HG03460 (cell line): ENCODE results near the gene LRFN5.
"Not testable (repeated sequence)": the region's sequence is repeated elsewhere in the genome, so short reads cannot be mapped to it uniquely, and the experiment has no call there.

ENCODE experiments used
- ATAC-seq: cut with Tn5 transposase; IDR thresholded peaks from one replicate; pipeline ENCODE4 v1.9.1; 2021; ENCODE audit not compliant: unreplicated experiment

The LRFN5 gene

DNA sequence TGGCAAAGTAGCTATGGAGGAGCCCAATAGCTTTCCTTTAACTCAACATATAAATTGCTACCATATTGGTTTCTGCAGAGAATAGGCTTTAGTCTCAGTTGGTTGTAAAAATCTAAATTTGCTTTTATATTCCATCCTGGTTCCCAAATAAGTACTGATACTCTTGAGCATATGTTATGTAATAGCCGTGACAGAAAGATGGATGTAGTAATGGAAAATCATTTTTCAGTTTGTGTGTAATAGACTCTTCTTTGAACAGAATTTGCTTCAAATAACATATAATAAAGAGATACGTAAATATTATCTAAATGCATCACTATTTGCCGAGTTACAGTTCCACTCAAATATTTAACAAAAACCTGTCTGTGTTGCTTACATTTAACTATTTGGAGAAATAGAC, 271.6 kb downstream of the LRFN5 start:
- no peak for ATAC-seq

DNA sequence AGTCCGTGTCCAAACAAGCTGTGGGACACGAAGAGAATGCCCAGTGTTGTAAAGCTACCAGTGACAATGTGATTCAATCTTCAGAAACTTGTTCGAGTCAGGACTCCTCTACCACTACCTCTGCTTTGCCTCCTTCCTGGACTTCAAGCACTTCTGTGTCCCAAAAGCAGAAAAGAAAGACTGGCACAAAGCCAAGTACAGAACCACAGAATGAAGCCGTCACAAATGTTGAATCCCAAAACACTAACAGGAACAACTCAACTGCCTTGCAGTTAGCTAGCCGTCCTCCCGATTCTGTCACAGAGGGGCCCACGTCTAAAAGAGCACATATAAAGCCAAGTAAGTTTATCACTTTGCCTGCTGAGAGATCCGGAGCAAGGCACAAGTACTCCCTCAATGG, 284.9 kb downstream of the LRFN5 start:
- no peak for ATAC-seq

DNA sequence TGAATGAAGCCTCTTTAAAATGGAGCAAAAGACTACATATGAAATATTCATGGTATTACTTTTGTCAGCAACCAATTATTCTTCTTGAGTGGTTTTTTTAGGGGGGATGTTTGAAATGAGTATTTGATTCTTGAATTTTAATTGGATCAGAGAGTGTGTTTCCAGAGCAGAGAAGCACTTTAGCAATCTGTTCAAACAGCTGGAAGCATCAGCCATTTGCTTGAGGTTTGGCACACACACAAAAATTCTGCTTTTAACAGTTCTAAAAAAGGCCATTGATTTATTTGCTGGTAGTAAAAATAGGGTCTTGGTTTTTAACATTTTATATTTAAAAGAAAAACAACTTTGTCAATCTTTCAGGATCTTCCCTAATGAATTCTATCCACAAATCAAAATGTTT, 292.7 kb downstream of the LRFN5 start:
- no peak for ATAC-seq

DNA sequence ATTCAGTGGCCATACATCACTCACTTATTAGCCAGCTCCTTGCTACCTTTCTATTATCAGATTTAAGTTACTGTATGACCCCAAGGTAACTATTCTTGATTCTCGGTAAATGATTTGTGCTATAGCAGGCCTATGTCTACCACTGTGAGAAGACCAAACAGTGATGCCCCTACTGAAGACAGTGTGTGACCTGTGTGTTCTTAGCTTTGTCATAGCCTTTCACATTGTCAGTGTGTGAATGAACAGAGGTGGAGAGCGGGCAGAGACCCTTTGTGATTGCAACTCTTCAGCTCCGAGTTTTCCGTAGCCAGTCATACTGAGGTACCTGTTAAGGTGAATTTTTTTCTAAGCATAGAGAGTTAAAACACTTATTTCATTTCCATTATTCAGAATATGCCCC, 294.0 kb downstream of the LRFN5 start:
- no peak for ATAC-seq

DNA sequence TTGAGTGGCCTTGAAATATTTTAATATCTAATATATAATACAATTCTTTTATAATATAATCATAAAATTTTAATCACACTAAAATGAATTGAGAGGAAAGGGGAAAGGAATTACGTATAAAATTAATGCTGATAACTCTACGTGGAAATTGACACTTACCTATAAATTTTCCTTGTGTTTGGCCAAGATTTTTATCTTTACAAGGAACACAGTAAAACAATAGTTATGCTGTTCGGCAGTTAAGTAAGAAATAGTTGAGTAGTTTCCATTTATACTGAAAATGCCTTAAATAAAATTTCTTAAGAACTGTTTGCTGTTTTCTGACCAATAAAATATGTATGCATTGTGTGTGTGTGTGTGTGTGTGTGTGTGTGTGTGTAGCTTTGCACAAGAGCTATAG, 294.4 kb downstream of the LRFN5 start:
- no peak for ATAC-seq

DNA sequence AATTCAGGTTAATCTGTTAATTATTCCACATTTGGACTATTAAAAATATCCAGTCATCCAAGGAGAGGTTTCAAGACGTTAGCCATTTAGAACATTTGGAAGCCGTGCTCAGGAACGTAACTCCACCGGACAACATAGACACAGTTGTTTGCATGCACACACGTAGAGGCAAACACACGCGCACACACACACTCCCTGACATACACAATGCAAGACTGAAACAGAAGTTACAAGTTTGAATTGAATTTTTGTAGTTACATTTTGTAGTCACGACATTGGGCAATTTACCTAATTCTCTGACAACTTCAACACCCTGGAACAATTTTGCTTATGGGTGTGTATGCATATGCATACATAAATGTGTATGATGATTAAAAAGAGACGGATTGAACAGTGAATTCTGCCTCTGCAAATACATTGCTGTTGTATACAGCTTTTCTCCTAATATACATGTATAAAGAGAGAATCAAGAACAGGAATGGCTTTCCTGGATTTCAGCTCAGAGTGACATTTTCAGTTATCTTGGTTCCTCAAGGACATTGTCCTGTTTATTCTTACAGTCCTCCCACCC, 298.8 kb downstream of the LRFN5 start:
- ATAC-seq, result no peak

DNA sequence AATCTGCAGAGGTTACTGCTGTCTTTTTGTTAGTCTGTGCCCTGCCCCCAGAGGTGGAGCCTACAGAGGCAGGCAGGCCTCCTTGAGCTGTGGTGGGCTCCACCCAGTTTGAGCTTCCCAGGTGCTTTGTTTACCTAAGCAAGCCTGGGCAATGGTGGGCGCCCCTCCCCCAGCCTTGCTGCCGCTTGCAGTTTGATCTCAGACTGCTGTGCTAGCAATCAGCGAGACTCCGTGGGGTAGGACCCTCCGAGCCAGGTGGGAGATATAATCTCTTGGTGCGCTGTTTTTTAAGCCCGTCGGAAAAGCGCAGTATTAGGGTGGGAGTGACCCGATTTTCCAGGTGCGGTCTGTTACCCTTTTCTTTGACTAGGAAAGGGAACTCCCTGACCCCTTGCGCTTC, 304.5 kb downstream of the LRFN5 start:
- ATAC-seq, result not testable (repeated sequence)

DNA sequence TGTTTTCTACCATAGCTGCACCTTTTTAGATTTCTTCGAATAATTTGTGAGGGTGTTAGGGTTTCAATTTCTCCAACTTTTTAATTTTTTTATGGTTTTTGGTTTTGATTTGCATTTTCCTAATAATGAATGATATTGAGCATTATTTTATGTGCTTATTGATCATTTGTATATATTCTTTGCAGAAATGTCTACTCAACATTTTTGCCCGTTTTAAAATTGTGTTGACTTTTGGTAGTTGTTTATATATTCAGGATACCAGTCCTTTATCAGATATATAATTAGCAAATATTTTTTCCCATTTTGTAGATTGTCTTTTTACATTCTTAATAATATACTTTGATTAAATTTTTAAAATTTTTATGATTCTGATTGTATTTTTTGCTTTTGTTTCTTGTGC, 306.7 kb downstream of the LRFN5 start:
- no peak for ATAC-seq

DNA sequence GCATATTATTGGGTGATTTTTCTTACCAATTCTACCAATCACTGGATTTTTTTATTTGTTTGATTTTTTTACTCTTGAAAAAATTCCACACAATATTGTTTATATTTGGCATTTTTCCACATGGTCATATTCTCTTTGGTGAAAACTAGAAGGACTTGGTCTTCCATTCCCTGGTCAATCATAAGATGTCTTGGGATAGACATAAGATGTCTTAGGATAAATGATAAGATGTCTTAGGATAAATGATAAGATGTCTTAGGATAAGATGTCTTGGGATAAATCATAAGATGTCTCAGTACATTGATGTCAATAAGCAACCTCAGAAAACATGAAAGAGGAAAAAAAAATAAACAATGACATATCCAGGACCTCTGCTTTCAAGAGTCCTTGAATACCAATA, 309.1 kb downstream of the LRFN5 start:
- no peak for ATAC-seq

DNA sequence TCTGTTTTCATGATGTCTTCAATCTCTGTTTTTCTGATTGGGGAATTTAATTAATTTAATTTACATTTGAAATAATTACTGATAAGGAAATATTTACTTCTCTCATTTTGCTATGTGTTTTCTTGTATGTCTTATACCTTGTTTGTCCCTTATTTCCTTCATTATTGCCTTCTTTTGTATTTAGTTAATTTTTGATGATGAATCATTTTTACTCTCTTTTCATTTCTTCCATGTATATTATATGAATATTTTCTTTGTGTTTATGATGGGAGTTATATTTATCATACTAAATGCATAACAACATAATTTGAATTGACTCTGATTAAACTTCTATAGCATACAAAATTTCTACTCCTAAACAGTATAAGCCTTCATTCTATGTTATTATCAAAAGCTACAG, 309.6 kb downstream of the LRFN5 start:
- no peak for ATAC-seq

DNA sequence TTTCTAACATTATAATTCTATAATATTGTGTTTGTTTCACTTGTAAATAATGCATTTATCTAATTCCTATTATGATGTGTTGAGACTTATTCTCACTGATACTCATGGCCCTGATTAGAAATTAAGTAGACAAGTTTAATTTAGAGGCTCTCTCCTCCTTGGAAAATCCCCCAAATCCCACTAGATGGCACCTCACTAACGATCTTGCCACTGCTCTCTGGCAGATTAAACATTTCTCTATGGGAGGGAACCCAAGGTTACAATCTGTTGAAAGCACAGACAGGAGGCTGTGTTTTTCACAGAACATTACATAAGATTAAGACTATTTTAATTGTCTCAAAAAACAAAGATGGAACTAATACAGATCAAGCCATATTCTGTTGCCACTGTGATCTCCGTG, 318.7 kb downstream of the LRFN5 start:
- ATAC-seq, result no peak

DNA sequence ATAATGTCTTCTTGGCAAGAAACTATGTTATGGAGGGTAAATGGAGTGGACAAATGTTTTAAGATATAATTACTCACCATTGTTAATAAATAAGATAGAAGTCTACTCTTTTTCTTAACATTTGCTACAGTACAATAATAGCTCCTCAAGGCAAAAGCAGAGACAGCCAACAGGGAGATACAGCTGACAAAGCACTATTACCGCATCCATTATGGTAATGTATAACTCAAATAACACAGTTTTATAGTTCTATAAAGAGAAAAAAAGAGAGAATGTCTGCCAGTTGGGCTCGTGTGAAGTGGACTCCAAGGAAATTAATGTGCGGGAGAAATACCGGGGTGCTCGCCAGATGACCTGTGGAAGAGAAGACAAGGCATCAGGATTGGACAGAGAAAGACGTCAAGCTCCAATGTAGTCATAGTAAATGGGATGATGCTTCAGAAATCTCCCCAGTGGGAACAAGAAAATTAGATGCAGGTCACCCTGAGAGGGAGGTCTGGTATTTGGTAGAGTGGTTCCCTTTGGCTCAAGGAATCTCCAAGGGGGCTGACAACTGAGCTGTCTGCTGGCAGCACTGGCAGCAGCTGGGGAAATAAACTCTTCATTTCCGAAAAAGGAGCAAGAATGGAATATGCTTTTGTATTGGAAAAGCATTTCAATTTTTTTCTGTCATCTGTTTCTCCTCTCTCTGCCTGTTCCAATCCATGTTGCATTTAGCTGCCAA, 343.9 kb downstream of the LRFN5 start:
- ATAC-seq, result no peak
